Gastrocnemius medialis (tissue), 4 donors: ENCODE data around the gene TANGO6.

ENCODE experiments used
- POLR2A ChIP-seq, 2 donors: fragments of 450-650 bp; IDR thresholded peaks; one replicate each; pipeline ENCODE4 v1.6.1; 2017; ENCODE audit warnings: antibody characterized with exemption in 2 of 2, mild to moderate bottlenecking in 2 of 2, moderate library complexity in 2 of 2
- TF ChIP-seq, protein P1 (sequence below), 5 experiments: fragments of 450-650 bp in 3 of 5; fragments of 200-600 bp in 2 of 5; sonication (generic) in 2 of 5; IDR thresholded peaks in 4 of 5; conservative IDR thresholded peaks in 1 of 5; 1 replicate in 4 of 5; 2 replicates in 1 of 5; pipeline ENCODE4 v1.5.1; 2016 to 2019; ENCODE audit warnings: antibody characterized with exemption in 5 of 5, mild to moderate bottlenecking in 3 of 5, moderate library complexity in 3 of 5

DNA sequence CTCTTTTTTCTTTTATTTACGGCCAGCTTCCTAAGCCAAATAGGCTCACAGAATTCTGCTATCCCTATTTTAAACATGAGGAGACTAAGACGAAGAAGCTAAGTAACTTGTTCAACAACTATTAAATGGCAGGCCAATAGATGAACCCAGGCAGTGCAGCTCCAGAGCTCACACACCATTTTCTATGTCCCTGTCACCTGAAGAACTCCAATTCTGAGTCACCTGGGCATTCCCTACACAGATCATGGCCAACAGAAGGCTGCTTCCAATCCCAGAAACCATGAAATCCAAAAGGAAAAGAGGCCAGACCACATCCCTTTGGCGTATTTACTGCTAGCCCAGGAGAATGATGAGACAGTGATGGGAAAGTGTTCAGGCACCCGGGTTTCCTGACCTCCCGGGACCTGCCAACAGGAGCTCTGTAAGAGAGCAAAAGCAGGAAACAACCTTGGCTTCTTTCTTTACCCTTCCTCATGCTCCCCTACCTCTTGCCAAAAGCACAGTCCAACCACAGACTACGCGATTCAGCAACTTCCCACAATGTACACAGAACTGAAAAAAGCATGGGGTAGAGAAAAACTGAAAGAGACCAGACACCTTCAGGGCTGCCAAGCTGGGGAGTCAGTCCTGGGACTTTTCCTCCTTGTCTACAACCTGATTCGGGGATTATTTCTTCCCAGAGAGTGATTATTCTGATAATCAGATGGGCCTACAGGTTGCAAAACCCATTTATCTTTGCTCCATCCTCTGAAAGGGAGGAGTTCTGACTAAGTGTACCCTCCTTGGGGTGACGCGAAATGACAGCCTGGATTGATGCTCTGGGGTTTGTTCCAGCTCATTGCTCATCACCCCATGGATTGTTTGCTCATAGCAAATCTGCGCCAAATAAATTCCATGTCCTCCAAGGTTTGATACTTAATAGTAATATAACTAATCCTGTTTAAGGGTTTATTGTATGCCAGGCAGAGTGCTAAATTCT, 214.4 kb downstream of the TANGO6 start:
- TF ChIP-seq, protein P1, sequence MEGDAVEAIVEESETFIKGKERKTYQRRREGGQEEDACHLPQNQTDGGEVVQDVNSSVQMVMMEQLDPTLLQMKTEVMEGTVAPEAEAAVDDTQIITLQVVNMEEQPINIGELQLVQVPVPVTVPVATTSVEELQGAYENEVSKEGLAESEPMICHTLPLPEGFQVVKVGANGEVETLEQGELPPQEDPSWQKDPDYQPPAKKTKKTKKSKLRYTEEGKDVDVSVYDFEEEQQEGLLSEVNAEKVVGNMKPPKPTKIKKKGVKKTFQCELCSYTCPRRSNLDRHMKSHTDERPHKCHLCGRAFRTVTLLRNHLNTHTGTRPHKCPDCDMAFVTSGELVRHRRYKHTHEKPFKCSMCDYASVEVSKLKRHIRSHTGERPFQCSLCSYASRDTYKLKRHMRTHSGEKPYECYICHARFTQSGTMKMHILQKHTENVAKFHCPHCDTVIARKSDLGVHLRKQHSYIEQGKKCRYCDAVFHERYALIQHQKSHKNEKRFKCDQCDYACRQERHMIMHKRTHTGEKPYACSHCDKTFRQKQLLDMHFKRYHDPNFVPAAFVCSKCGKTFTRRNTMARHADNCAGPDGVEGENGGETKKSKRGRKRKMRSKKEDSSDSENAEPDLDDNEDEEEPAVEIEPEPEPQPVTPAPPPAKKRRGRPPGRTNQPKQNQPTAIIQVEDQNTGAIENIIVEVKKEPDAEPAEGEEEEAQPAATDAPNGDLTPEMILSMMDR (IDR thresholded peaks at IDR 0.05 in 4 of 5, conservative IDR thresholded peaks at IDR 0.05 in 1 of 5): no peak
- TF ChIP-seq POLR2A (IDR thresholded peaks at IDR 0.05): peak in 1 of 2 donors; percentile 17
